GM12892 (cell line): ENCODE results near the gene KRTAP4-7.

ENCODE experiments used
- POLR2A ChIP-seq: IDR thresholded peaks from 2 replicates; pipeline ENCODE4 v1.6.1; 2011; ENCODE audit warnings: low read depth, low read length, control low read depth
- POLR2AphosphoS5 ChIP-seq: IDR thresholded peaks from 2 replicates; pipeline ENCODE4 v1.6.1; 2011; ENCODE audit warnings: low read depth, low read length, control low read depth
- TAF1 ChIP-seq: IDR thresholded peaks from 2 replicates; pipeline ENCODE4 v1.6.1; 2011; ENCODE audit warnings: low read depth, mild to moderate bottlenecking, control low read depth, low read length, borderline replicate concordance

DNA sequence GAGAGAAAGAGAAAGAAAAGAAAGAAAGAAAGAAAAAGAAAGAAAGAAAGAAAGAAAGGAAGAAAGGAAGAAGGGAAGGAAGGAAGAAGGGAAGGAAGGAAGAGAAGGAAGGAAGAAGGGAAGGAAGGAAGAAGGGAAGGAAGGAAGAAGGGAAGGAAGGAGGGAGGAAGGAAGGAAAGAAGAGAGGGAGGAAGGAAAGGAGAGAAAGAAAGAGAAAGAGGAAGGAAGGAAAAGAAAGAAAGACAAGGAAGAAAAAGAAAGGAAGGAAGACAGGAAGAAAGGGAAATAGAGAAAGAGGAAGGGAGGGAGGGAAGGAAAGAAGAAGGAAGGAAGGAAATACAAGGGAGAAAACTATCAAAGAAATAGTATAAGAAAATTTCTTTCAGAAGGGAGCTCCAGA is 7.2 kb upstream of the KRTAP4-7 start:
- no peak for TF ChIP-seq POLR2A
- no peak for TF ChIP-seq TAF1
- TF ChIP-seq POLR2AphosphoS5, result no peak
